ENCODE data around the gene RLN3.

RLN3 gene

GRCh38 chr19:14053032-14053431 is 25.1 kb downstream of the RLN3 start:
- Histone ChIP-seq H3K4me3 (ENCODE audit: low read length) (no peak overlapping the region), H3K36me3 (ENCODE audit: control insufficient read depth, insufficient read depth, low read length) (peaks cover 2% of the 10 kb centered on the region), H3K27ac (ENCODE audit: low read depth, low read length) (no peak overlapping the region), H3K4me1 (ENCODE audit: control insufficient read depth, insufficient read depth, low read length) (no peaks in the 10 kb centered on the region), H3K27me3 (ENCODE audit: control insufficient read depth, insufficient read depth, low read length) (no peaks in the 10 kb centered on the region), H3K9ac (ENCODE audit: low read length) (no peak overlapping the region)

GRCh38 chr19:14053500-14053899 is 25.6 kb downstream of the RLN3 start:
- Histone ChIP-seq H3K27ac (ENCODE audit: low read depth, low read length) (no peak overlapping the region), H3K27me3 (ENCODE audit: control insufficient read depth, insufficient read depth, low read length) (peaks cover 2% of the 10 kb centered on the region), H3K9ac (ENCODE audit: low read length) (no peak overlapping the region), H3K4me3 (ENCODE audit: low read length) (no peak overlapping the region), H3K36me3 (ENCODE audit: control insufficient read depth, insufficient read depth, low read length) (peaks cover 2% of the 10 kb centered on the region), H3K4me1 (ENCODE audit: control insufficient read depth, insufficient read depth, low read length) (no peaks in the 10 kb centered on the region)

- Histone ChIP-seq H3K27me3 (ENCODE audit: control insufficient read depth, insufficient read depth, low read length) (peaks cover 8% of the 10 kb centered on the region), H3K36me3 (ENCODE audit: control insufficient read depth, insufficient read depth, low read length) (peaks cover 2% of the 10 kb centered on the region), H3K27ac (ENCODE audit: low read depth, low read length) (no peak overlapping the region), H3K9ac (ENCODE audit: low read length) (no peak overlapping the region), H3K4me3 (ENCODE audit: low read length) (no peak overlapping the region), H3K4me1 (ENCODE audit: control insufficient read depth, insufficient read depth, low read length) (no peaks in the 10 kb centered on the region)
Measured at GRCh38 chr19:14054099-14054498, 26.2 kb downstream of the RLN3 start.

- Histone ChIP-seq H3K9ac (ENCODE audit: low read length) (no peak overlapping the region), H3K27ac (ENCODE audit: low read depth, low read length) (no peak overlapping the region), H3K4me1 (ENCODE audit: control insufficient read depth, insufficient read depth, low read length) (no peaks in the 10 kb centered on the region), H3K36me3 (ENCODE audit: control insufficient read depth, insufficient read depth, low read length) (peaks cover 2% of the 10 kb centered on the region), H3K27me3 (ENCODE audit: control insufficient read depth, insufficient read depth, low read length) (peaks cover 13% of the 10 kb centered on the region), H3K4me3 (ENCODE audit: low read length) (no peak overlapping the region)
Measured at GRCh38 chr19:14054721-14055120, 26.8 kb downstream of the RLN3 start.

GRCh38 chr19:14055396-14055795 is 27.4 kb downstream of the RLN3 start:
- Histone ChIP-seq H3K4me1 (ENCODE audit: control insufficient read depth, insufficient read depth, low read length) (no peaks in the 10 kb centered on the region), H3K9ac (ENCODE audit: low read length) (no peak overlapping the region), H3K36me3 (ENCODE audit: control insufficient read depth, insufficient read depth, low read length) (peaks cover 2% of the 10 kb centered on the region)

GRCh38 chr19:14056069-14056666 is 28.2 kb downstream of the RLN3 start:
- H3K9ac ChIP-seq (ENCODE audit: low read length), result no peak overlapping the region
- H3K4me1 ChIP-seq (ENCODE audit: control insufficient read depth, insufficient read depth, low read length), result no peaks in the 10 kb centered on the region
- peaks cover 13% of the 10 kb centered on the region for H3K27me3 ChIP-seq (ENCODE audit: control insufficient read depth, insufficient read depth, low read length)
- H3K36me3 ChIP-seq (ENCODE audit: control insufficient read depth, insufficient read depth, low read length), result no peaks in the 10 kb centered on the region
- H3K27ac ChIP-seq (ENCODE audit: low read depth, low read length), result no peak overlapping the region
- H3K4me3 ChIP-seq (ENCODE audit: low read length), result no peak overlapping the region

More at GRCh38 chr19:14055396-14055795, 27.4 kb downstream of the RLN3 start:
- no peak overlapping the region for H3K27ac ChIP-seq (ENCODE audit: low read depth, low read length)
- H3K27me3 ChIP-seq (ENCODE audit: control insufficient read depth, insufficient read depth, low read length), result peaks cover 13% of the 10 kb centered on the region
- H3K4me3 ChIP-seq (ENCODE audit: low read length), result no peak overlapping the region

- Histone ChIP-seq H3K27me3 (ENCODE audit: control insufficient read depth, insufficient read depth, low read length) (peaks cover 13% of the 10 kb centered on the region), H3K4me3 (ENCODE audit: low read length) (no peak overlapping the region), H3K9ac (ENCODE audit: low read length) (no peak overlapping the region), H3K27ac (ENCODE audit: low read depth, low read length) (no peak overlapping the region), H3K4me1 (ENCODE audit: control insufficient read depth, insufficient read depth, low read length) (no peaks in the 10 kb centered on the region), H3K36me3 (ENCODE audit: control insufficient read depth, insufficient read depth, low read length) (no peaks in the 10 kb centered on the region)
Measured at GRCh38 chr19:14056741-14057356, 28.9 kb downstream of the RLN3 start.

- Histone ChIP-seq H3K4me3 (ENCODE audit: low read length) (no peak overlapping the region), H3K27ac (ENCODE audit: low read depth, low read length) (no peak overlapping the region), H3K27me3 (ENCODE audit: control insufficient read depth, insufficient read depth, low read length) (peaks cover 16% of the 10 kb centered on the region), H3K9ac (ENCODE audit: low read length) (no peak overlapping the region), H3K36me3 (ENCODE audit: control insufficient read depth, insufficient read depth, low read length) (no peaks in the 10 kb centered on the region), H3K4me1 (ENCODE audit: control insufficient read depth, insufficient read depth, low read length) (no peaks in the 10 kb centered on the region)
Measured at GRCh38 chr19:14058182-14059092, 30.5 kb downstream of the RLN3 start.

GRCh38 chr19:14059093-14059480 is 31.1 kb downstream of the RLN3 start:
- H3K36me3 ChIP-seq (ENCODE audit: control insufficient read depth, insufficient read depth, low read length), result no peaks in the 10 kb centered on the region
- no peak overlapping the region for H3K4me3 ChIP-seq (ENCODE audit: low read length)
- H3K4me1 ChIP-seq (ENCODE audit: control insufficient read depth, insufficient read depth, low read length), result no peaks in the 10 kb centered on the region
- no peak overlapping the region for H3K9ac ChIP-seq (ENCODE audit: low read length)
- H3K27ac ChIP-seq (ENCODE audit: low read depth, low read length), result no peak overlapping the region
- peaks cover 16% of the 10 kb centered on the region for H3K27me3 ChIP-seq (ENCODE audit: control insufficient read depth, insufficient read depth, low read length)

GRCh38 chr19:14059652-14060155 is 31.8 kb downstream of the RLN3 start:
- H3K4me1 ChIP-seq (ENCODE audit: control insufficient read depth, insufficient read depth, low read length), result no peaks in the 10 kb centered on the region
- no peak overlapping the region for H3K27ac ChIP-seq (ENCODE audit: low read depth, low read length)
- H3K36me3 ChIP-seq (ENCODE audit: control insufficient read depth, insufficient read depth, low read length), result no peaks in the 10 kb centered on the region
- H3K9ac ChIP-seq (ENCODE audit: low read length), result no peak overlapping the region
- peaks cover 16% of the 10 kb centered on the region for H3K27me3 ChIP-seq (ENCODE audit: control insufficient read depth, insufficient read depth, low read length)
- no peak overlapping the region for H3K4me3 ChIP-seq (ENCODE audit: low read length)

GRCh38 chr19:14061081-14061749 is 33.3 kb downstream of the RLN3 start:
- Histone ChIP-seq H3K36me3 (ENCODE audit: control insufficient read depth, insufficient read depth, low read length) (no peaks in the 10 kb centered on the region), H3K4me1 (ENCODE audit: control insufficient read depth, insufficient read depth, low read length) (no peaks in the 10 kb centered on the region), H3K27ac (ENCODE audit: low read depth, low read length) (no peak overlapping the region), H3K9ac (ENCODE audit: low read length) (no peak overlapping the region), H3K27me3 (ENCODE audit: control insufficient read depth, insufficient read depth, low read length) (peaks cover 16% of the 10 kb centered on the region), H3K4me3 (ENCODE audit: low read length) (no peak overlapping the region)
